Ishikawa (cell line): ENCODE measurements around the gene BACE2.

Experiments used
- CEBPB ChIP-seq: IDR thresholded peaks from 2 replicates; pipeline ENCODE4 v1.6.1; 2012
- CREB1 ChIP-seq: IDR thresholded peaks from 2 replicates; pipeline ENCODE4 v1.6.1; 2012; ENCODE audit warnings: low read depth
- EGR1 ChIP-seq: IDR thresholded peaks from 2 replicates; pipeline ENCODE4 v1.6.1; 2012
- EP300 ChIP-seq: IDR thresholded peaks from 2 replicates; pipeline ENCODE4 v1.6.1; 2012; ENCODE audit warnings: borderline replicate concordance
- FOXM1 ChIP-seq: IDR thresholded peaks from 2 replicates; pipeline ENCODE4 v1.6.1; 2012; ENCODE audit warnings: low read depth, borderline replicate concordance
- MAX ChIP-seq: IDR thresholded peaks from 2 replicates; pipeline ENCODE4 v1.6.1; 2012
- NFIC ChIP-seq: IDR thresholded peaks from 2 replicates; pipeline ENCODE4 v1.6.1; 2012
- RAD21 ChIP-seq: IDR thresholded peaks from 2 replicates; pipeline ENCODE4 v1.6.1; 2012; ENCODE audit warnings: low read depth
- TAF1 ChIP-seq: IDR thresholded peaks from 2 replicates; pipeline ENCODE4 v1.6.1; 2012; ENCODE audit warnings: low read depth, mild to moderate bottlenecking
- TCF12 ChIP-seq: IDR thresholded peaks from 2 replicates; pipeline ENCODE4 v1.6.1; 2012; ENCODE audit warnings: low read depth
- TEAD4 ChIP-seq: IDR thresholded peaks from 2 replicates; pipeline ENCODE4 v1.6.1; 2012
- USF1 ChIP-seq: IDR thresholded peaks from 2 replicates; pipeline ENCODE4 v1.6.1; 2012
- YY1 ChIP-seq: IDR thresholded peaks from 2 replicates; pipeline ENCODE4 v1.6.1; 2012; ENCODE audit warnings: low read depth
- ZBTB7A ChIP-seq: IDR thresholded peaks from 2 replicates; pipeline ENCODE4 v1.6.1; 2012; ENCODE audit warnings: low read depth
- TF ChIP-seq, protein P1 (sequence below): IDR thresholded peaks from 2 replicates; pipeline ENCODE4 v1.6.1; 2012; ENCODE audit warnings: low read depth, mild to moderate bottlenecking

BACE2 gene

GRCh38 chr21:41180752-41181151, 12.8 kb downstream of the BACE2 start:
- TF ChIP-seq ZBTB7A (no peak), TCF12 (no peak), NFIC (no peak)

GRCh38 chr21:41182547-41182946, 14.6 kb downstream of the BACE2 start:
- TF ChIP-seq CREB1: no peak
- TF ChIP-seq USF1: no peak
- no peak for TF ChIP-seq TAF1
- TF ChIP-seq YY1: no peak
- no peak for TF ChIP-seq RAD21

GRCh38 chr21:41183575-41183974, 15.6 kb downstream of the BACE2 start:
- no peak for TF ChIP-seq EP300
- TF ChIP-seq USF1: no peak

DNA sequence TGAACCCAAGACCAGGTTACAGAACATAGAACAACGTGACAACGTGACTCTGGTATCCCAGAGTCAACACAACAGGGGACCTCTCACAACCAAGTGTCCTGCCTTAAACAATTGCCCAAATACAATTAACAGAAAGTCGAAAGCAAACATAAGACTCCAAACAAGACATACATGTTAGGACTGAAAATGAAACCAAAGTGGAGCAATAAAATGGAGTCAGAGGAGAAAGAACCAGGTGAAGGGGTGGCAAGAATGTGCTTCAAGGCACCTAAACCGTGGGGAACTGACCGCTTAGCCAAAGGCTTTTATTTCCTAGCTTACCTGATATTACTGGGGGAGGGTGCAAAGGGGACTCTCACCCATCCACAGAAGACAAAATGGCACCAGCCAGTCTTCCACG, 17.8 kb downstream of the BACE2 start:
- TF ChIP-seq, protein P1, sequence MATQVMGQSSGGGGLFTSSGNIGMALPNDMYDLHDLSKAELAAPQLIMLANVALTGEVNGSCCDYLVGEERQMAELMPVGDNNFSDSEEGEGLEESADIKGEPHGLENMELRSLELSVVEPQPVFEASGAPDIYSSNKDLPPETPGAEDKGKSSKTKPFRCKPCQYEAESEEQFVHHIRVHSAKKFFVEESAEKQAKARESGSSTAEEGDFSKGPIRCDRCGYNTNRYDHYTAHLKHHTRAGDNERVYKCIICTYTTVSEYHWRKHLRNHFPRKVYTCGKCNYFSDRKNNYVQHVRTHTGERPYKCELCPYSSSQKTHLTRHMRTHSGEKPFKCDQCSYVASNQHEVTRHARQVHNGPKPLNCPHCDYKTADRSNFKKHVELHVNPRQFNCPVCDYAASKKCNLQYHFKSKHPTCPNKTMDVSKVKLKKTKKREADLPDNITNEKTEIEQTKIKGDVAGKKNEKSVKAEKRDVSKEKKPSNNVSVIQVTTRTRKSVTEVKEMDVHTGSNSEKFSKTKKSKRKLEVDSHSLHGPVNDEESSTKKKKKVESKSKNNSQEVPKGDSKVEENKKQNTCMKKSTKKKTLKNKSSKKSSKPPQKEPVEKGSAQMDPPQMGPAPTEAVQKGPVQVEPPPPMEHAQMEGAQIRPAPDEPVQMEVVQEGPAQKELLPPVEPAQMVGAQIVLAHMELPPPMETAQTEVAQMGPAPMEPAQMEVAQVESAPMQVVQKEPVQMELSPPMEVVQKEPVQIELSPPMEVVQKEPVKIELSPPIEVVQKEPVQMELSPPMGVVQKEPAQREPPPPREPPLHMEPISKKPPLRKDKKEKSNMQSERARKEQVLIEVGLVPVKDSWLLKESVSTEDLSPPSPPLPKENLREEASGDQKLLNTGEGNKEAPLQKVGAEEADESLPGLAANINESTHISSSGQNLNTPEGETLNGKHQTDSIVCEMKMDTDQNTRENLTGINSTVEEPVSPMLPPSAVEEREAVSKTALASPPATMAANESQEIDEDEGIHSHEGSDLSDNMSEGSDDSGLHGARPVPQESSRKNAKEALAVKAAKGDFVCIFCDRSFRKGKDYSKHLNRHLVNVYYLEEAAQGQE: no peak
- TF ChIP-seq CEBPB (no peak), CREB1 (no peak), EGR1 (no peak), MAX (no peak), TAF1 (no peak), YY1 (no peak), FOXM1 (no peak), USF1 (no peak), EP300 (no peak), RAD21 (no peak), ZBTB7A (no peak), NFIC (no peak), TCF12 (no peak), TEAD4 (no peak)

- TF ChIP-seq FOXM1 (no peak), TCF12 (no peak), EP300 (no peak)
These were observed 19.0 kb downstream of the BACE2 start for GRCh38 chr21:41186755-41187536.

GRCh38 chr21:41187537-41188025, 19.6 kb downstream of the BACE2 start:
- no peak for TF ChIP-seq TCF12
- no peak for TF ChIP-seq MAX
- TF ChIP-seq, protein P1: no peak
- no peak for TF ChIP-seq RAD21
- no peak for TF ChIP-seq EP300
- TF ChIP-seq CREB1: no peak
